Measurements from ENCODE around the gene NUP62CL. TPM values are rescaled to one million over a fixed set of nuclear protein-coding genes. Genes with fewer than 3 reads are reported as not detected.

NUP62CL gene
- total RNA-seq, result 1 to 10 TPM in 1 of 4 donors, not detected in 3; 1.2 TPM

GRCh38 chrX:107205770-107206696 is at the start of gene NUP62CL, which contains the start of gene DNAAF6:
NUP62CL (minus strand) TSS chrX:107206433; CDS start chrX:107175146, 31,287 bp downstream.
DNAAF6 (plus strand) TSS chrX:107206611; CDS start chrX:107212876, 6,265 bp downstream.
- Histone ChIP-seq H3K4me3 (peak within 1 kb of the TSS; percentile 50 to 59 (median 51)), H3K4me1 (peaks cover 0 to 6% (median 0%) of the 10 kb centered on the region in 4 donors), H3K27ac (replicated peaks in 1 of 4) (no peak within 1 kb of the TSS), H3K27me3 (no peaks in the 10 kb centered on the region), H3K9me3 (no peaks in the 10 kb centered on the region), H3K36me3 (no peaks in the 10 kb centered on the region)
- no peak for TF ChIP-seq EP300 (IDR thresholded peaks at IDR 0.05)
- no peak for TF ChIP-seq POLR2A (IDR thresholded peaks at IDR 0.05; ENCODE audit: low read depth)
- no peak for TF ChIP-seq CTCF (IDR thresholded peaks at IDR 0.05)
- TF ChIP-seq POLR2AphosphoS5 (IDR thresholded peaks at IDR 0.05), result no peak
- DNase-seq (ENCODE audit: extremely low spot score), result no peak
- WGBS, result 35% methylated on average over 38 of the region's 66 CpGs
- intact Hi-C loops (cut with DNase I), result no loop called here

- WGBS, result 58% methylated on average over 2 of the region's 2 CpGs
- Histone ChIP-seq H3K4me1 (no peaks in the 10 kb centered on the region), H3K36me3 (no peaks in the 10 kb centered on the region), H3K4me3 (no peak overlapping the region), H3K27ac (replicated peaks in 1 of 4) (no peak overlapping the region), H3K27me3 (peaks cover 0 to 4% (median 0%) of the 10 kb centered on the region in 4 donors), H3K9me3 (no peaks in the 10 kb centered on the region)
- TF ChIP-seq POLR2AphosphoS5 (IDR thresholded peaks at IDR 0.05) (no peak), POLR2A (IDR thresholded peaks at IDR 0.05; ENCODE audit: low read depth) (no peak), EP300 (IDR thresholded peaks at IDR 0.05) (no peak), CTCF (IDR thresholded peaks at IDR 0.05) (no peak)
- intact Hi-C loops (cut with DNase I), result no loop called here
- DNase-seq (ENCODE audit: extremely low spot score), result no peak
Observed at GRCh38 chrX:107228486-107228819, 22.2 kb upstream of the NUP62CL start.

- TF ChIP-seq POLR2AphosphoS5 (IDR thresholded peaks at IDR 0.05), result no peak
- no peak for TF ChIP-seq EP300 (IDR thresholded peaks at IDR 0.05)
- TF ChIP-seq CTCF (IDR thresholded peaks at IDR 0.05), result no peak
- no peak for TF ChIP-seq POLR2A (IDR thresholded peaks at IDR 0.05; ENCODE audit: low read depth)
- Histone ChIP-seq H3K27me3 (peaks cover 0 to 4% (median 0%) of the 10 kb centered on the region in 4 donors), H3K27ac (replicated peaks in 1 of 4) (no peak overlapping the region), H3K9me3 (no peaks in the 10 kb centered on the region), H3K4me1 (no peaks in the 10 kb centered on the region), H3K36me3 (no peaks in the 10 kb centered on the region), H3K4me3 (no peak overlapping the region)
- intact Hi-C loops (cut with DNase I), result no loop called here
- no peak for DNase-seq (ENCODE audit: extremely low spot score)
- 74% methylated on average over 2 of the region's 2 CpGs for WGBS
Observed at GRCh38 chrX:107227780-107228485, 21.7 kb upstream of the NUP62CL start.

- Histone ChIP-seq H3K4me1 (no peaks in the 10 kb centered on the region), H3K27ac (replicated peaks in 1 of 4) (no peak overlapping the region), H3K27me3 (peaks cover 0 to 4% (median 0%) of the 10 kb centered on the region in 4 donors), H3K36me3 (no peaks in the 10 kb centered on the region), H3K4me3 (no peak overlapping the region), H3K9me3 (no peaks in the 10 kb centered on the region)
- no peak for DNase-seq (ENCODE audit: extremely low spot score)
- TF ChIP-seq EP300 (IDR thresholded peaks at IDR 0.05) (no peak), POLR2AphosphoS5 (IDR thresholded peaks at IDR 0.05) (no peak)
- WGBS, result 81% methylated on average over 1 of the region's 1 CpG
- intact Hi-C loops (cut with DNase I), result no loop called here
Observed at GRCh38 chrX:107226757-107227156, 20.5 kb upstream of the NUP62CL start.

- WGBS, result 81% methylated on average over 1 of the region's 1 CpG
- no peaks in the 10 kb centered on the region for H3K36me3 ChIP-seq
- H3K27me3 ChIP-seq, result peaks cover 0 to 4% (median 0%) of the 10 kb centered on the region in 4 donors
- TF ChIP-seq POLR2AphosphoS5 (IDR thresholded peaks at IDR 0.05) (no peak), CTCF (IDR thresholded peaks at IDR 0.05) (no peak), EP300 (IDR thresholded peaks at IDR 0.05) (no peak), POLR2A (IDR thresholded peaks at IDR 0.05; ENCODE audit: low read depth) (no peak)
- H3K4me3 ChIP-seq, result no peak overlapping the region
- intact Hi-C loops (cut with DNase I), result no loop called here
- H3K4me1 ChIP-seq, result no peaks in the 10 kb centered on the region
- H3K9me3 ChIP-seq, result no peaks in the 10 kb centered on the region
- no peak overlapping the region for H3K27ac ChIP-seq (replicated peaks in 1 of 4)
- no peak for DNase-seq (ENCODE audit: extremely low spot score)
Observed at GRCh38 chrX:107213477-107213876, 7.2 kb upstream of the NUP62CL start.

All from esophagus muscularis mucosa (tissue), 4 donors.